ENCODE results near the gene SCYGR6.

Gene SCYGR6

DNA sequence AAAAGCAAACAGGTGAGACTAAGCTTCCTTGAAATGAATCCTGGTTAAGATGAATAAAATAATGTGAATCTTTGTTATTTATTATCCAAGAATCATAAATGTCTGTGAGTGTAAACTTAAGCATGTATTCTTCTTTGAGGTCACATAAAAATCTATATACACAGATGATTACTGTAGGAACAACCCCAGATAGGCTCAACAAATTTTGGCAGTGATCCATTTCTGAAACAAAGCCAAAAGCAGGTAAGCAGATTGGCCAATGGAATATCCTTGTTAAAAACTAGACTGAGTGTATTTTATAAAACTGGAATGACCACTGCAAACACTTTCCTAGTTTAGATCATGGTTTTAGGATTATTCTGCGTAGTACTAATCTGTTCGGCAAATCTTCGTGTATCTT is 46.6 kb downstream of the SCYGR6 start:
- ATAC-seq: no peak
- Mint-ChIP-seq H3K4me1 (no peaks in the 10 kb centered on the region), H3K36me3 (no peaks in the 10 kb centered on the region), H3K9me3 (no peaks in the 10 kb centered on the region), H3K4me3 (no peak overlapping the region), H3K27ac (no peak overlapping the region), H3K27me3 (no peaks in the 10 kb centered on the region)

DNA sequence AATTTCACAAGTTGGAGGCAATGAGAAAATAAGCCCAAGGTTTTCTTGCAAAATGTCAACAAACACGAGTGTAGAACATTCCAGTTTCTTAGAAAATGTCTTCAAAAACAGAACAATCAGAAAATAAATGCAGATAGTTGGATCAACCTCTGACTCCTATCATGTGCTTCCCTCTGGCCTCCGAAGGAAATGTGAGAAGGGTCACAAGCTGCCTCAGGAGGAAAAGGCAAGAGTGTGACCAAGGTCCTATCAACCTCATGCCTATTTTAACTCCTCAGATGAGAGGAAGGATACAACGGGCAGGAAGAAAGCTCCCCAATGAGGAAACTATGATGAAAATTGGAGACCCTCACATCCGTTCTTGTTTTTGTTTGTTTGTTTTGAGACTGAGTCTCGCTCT is 50.1 kb downstream of the SCYGR6 start:
- Mint-ChIP-seq H3K9me3 (no peaks in the 10 kb centered on the region), H3K4me1 (no peaks in the 10 kb centered on the region), H3K27ac (no peak overlapping the region), H3K4me3 (no peak overlapping the region), H3K36me3 (no peaks in the 10 kb centered on the region), H3K27me3 (peaks cover 9% of the 10 kb centered on the region)
- ATAC-seq: no peak
